Keratinocyte (primary cell): ENCODE results near the gene CAVIN1. TPM values are rescaled to one million over a fixed set of nuclear protein-coding genes. Genes with fewer than 3 reads are reported as not detected.

Experiments used
- DNase-seq: peaks from one replicate; pipeline ENCODE4 v3.0.0-alpha.2; 2011; ENCODE audit warnings: low read depth, missing footprints, low spot score
- FAIRE-seq: peaks from 2 replicates; lab custom pipeline; 2011; peaks lifted over from hg19 to GRCh38; lab: Jason Lieb, UNC
- H2AFZ ChIP-seq: 2 replicates; pipeline ENCODE4 v1.6.0; 2012; ENCODE audit warnings: low read length, control low read depth, inconsistent platforms; ENCODE audit not compliant: control insufficient read depth
- H3K27ac ChIP-seq: 2 replicates; pipeline ENCODE4 v1.5.1; 2011; ENCODE audit warnings: low read length; ENCODE audit not compliant: control insufficient read depth, insufficient read depth
- H3K27me3 ChIP-seq: 3 replicates; pipeline ENCODE4 v1.6.0; 2011; ENCODE audit warnings: low read length; ENCODE audit not compliant: control insufficient read depth, insufficient read depth; ENCODE audit errors: extremely low read depth
- H3K36me3 ChIP-seq, 2 experiments: 2 replicates in 1 of 2; 3 replicates in 1 of 2; pipeline ENCODE4 v1.5.1; 2011; ENCODE audit warnings: low read length in 2 of 2, mild to moderate bottlenecking in 1 of 2; ENCODE audit not compliant: control insufficient read depth in 2 of 2, insufficient read depth in 2 of 2; ENCODE audit errors: extremely low read depth in 1 of 2
- H3K4me1 ChIP-seq: 3 replicates; pipeline ENCODE4 v1.5.1; 2011; ENCODE audit warnings: low read length; ENCODE audit not compliant: control insufficient read depth, insufficient read depth; ENCODE audit errors: extremely low read depth
- H3K4me2 ChIP-seq: 3 replicates; pipeline ENCODE4 v1.6.0; 2011; ENCODE audit warnings: low read depth, low read length; ENCODE audit not compliant: control insufficient read depth, insufficient read depth; ENCODE audit errors: extremely low read depth
- H3K4me3 ChIP-seq, 3 experiments: fragments of 200-600 bp in 1 of 3; sonication (generic) in 1 of 3; 2 replicates in 2 of 3; 3 replicates in 1 of 3; pipeline ENCODE4 v1.5.1; 2011 to 2016; ENCODE audit warnings: low read length in 3 of 3, mild to moderate bottlenecking in 3 of 3, control low read depth in 2 of 3, inconsistent platforms in 1 of 3, low read depth in 1 of 3, mixed read lengths in 1 of 3, mixed run types in 1 of 3, moderate library complexity in 1 of 3; ENCODE audit not compliant: control insufficient read depth in 2 of 3, insufficient read depth in 2 of 3; ENCODE audit errors: extremely low read depth in 1 of 3
- H3K79me2 ChIP-seq: 2 replicates; pipeline ENCODE4 v1.6.0; 2012; ENCODE audit warnings: low read length; ENCODE audit not compliant: control insufficient read depth, insufficient read depth
- H3K9ac ChIP-seq: 3 replicates; pipeline ENCODE4 v1.6.0; 2011; ENCODE audit warnings: low read length; ENCODE audit not compliant: control insufficient read depth, insufficient read depth; ENCODE audit errors: extremely low read depth
- H3K9me1 ChIP-seq: 3 replicates; pipeline ENCODE4 v1.6.0; 2011; ENCODE audit warnings: low read length; ENCODE audit not compliant: control insufficient read depth, insufficient read depth; ENCODE audit errors: extremely low read depth
- H3K9me3 ChIP-seq: 2 replicates; pipeline ENCODE4 v1.5.1; 2012; ENCODE audit warnings: low read depth, low read length; ENCODE audit not compliant: control insufficient read depth
- H4K20me1 ChIP-seq: 3 replicates; pipeline ENCODE4 v1.6.0; 2011; ENCODE audit warnings: low read length; ENCODE audit not compliant: control insufficient read depth, insufficient read depth; ENCODE audit errors: extremely low read depth
- CTCF ChIP-seq, 3 experiments: IDR thresholded peaks in 1 of 3; conservative IDR thresholded peaks in 1 of 3; optimal IDR thresholded peaks in 1 of 3; 2 replicates in 2 of 3; 3 replicates in 1 of 3; pipeline versions ENCODE3 to v1.5.1; 2011; ENCODE audit warnings: low read length in 3 of 3, mild to moderate bottlenecking in 3 of 3, moderate library complexity in 2 of 3, control low read depth in 1 of 3, inconsistent platforms in 1 of 3; ENCODE audit not compliant: insufficient read depth in 2 of 3; ENCODE audit errors: extremely low read depth in 1 of 3
- EZH2 ChIP-seq: IDR thresholded peaks from one replicate; pipeline ENCODE4 v1.6.1; 2012; ENCODE audit warnings: inconsistent platforms, mild to moderate bottlenecking, low read length, moderate library complexity
- dilution Hi-C: fragments of 300-500 bp; cut with MboI; formaldehyde crosslinking; loops from one replicate; pipeline ENCODE4 v1.7.0; 2020; ENCODE audit warnings: low sequenced_read_pairs; ENCODE audit not compliant: extremely low pct_ligation_motif_present
- polyA plus RNA-seq, 5 experiments: library from polyadenylated mRNA; depleted of rRNA in 3 of 5; stranded (reverse) in 3 of 5; stranded (forward) in 1 of 5; unstranded in 1 of 5; fragments of >200 nt; gene quantifications; 1 replicate in 1 of 5; 2 replicates in 3 of 5; 3 replicates in 1 of 5; pipeline versions ENCODE4 v1.2.1 to v1.2.3, GENCODE V29; 2011 to 2012; ENCODE audit warnings: missing spikeins in 2 of 5, low read depth in 1 of 5, low replicate concordance in 1 of 5

CAVIN1 gene
- polyA plus RNA-seq, 1 donor (not counting 4 experiments of a cell fraction or from before 2014, with no cell fraction given) = 172 TPM

- Histone ChIP-seq H2AFZ (peak within 1 kb of the TSS; percentile 93), H3K27ac (peak within 1 kb of the TSS; percentile 85)
- FAIRE-seq = peak; percentile 63
These were observed 34.5 kb downstream of the CAVIN1 start, which contains the start of gene STAT3 for GRCh38 chr17:42388381-42389134. TSS of gene STAT3 (minus strand) at chr17:42388442. CDS start at chr17:42348516, 39,926 bp downstream.

GRCh38 chr17:42387661-42388380, 35.2 kb downstream of the CAVIN1 start:
- H3K4me1 ChIP-seq = peaks cover 15% of the 10 kb centered on the region
- no peaks in the 10 kb centered on the region for H3K27me3 ChIP-seq
- peak overlapping the region; percentile 72 for H3K27ac ChIP-seq
- H3K4me2 ChIP-seq = peak overlapping the region; percentile 100
- H4K20me1 ChIP-seq = peaks cover 4% of the 10 kb centered on the region
- DNase-seq (no peak), FAIRE-seq (no peak)
- H2AFZ ChIP-seq = peak overlapping the region; percentile 65
- TF ChIP-seq CTCF (optimal IDR thresholded peaks at IDR 0.05 in 1 of 3, IDR thresholded peaks at IDR 0.05 in 1 of 3, conservative IDR thresholded peaks at IDR 0.05 in 1 of 3; ENCODE audit: extremely low read depth in 1 of 3, insufficient read depth in 2 of 3, low read length in 3 of 3) (no peak), EZH2 (no peak)
- peaks cover 48% of the 10 kb centered on the region for H3K79me2 ChIP-seq
- no peaks in the 10 kb centered on the region for H3K36me3 ChIP-seq
- dilution Hi-C loops = no loop called here
- no peaks in the 10 kb centered on the region for H3K9me3 ChIP-seq
- H3K4me3 ChIP-seq = peak overlapping the region; percentile 92 to 96 (median 92)
- H3K9ac ChIP-seq = peak overlapping the region; percentile 83
- no peaks in the 10 kb centered on the region for H3K9me1 ChIP-seq

More at GRCh38 chr17:42388381-42389134, 34.5 kb downstream of the CAVIN1 start, which contains the start of gene STAT3:
- peak; percentile 99 for DNase-seq
- peak within 1 kb of the TSS; percentile 92 to 96 (median 92) for H3K4me3 ChIP-seq
- no peaks in the 10 kb centered on the region for H3K9me1 ChIP-seq
- no peaks in the 10 kb centered on the region for H3K9me3 ChIP-seq
- dilution Hi-C loops = no loop called here
- TF ChIP-seq EZH2 (no peak), CTCF (optimal IDR thresholded peaks at IDR 0.05 in 1 of 3, IDR thresholded peaks at IDR 0.05 in 1 of 3, conservative IDR thresholded peaks at IDR 0.05 in 1 of 3; ENCODE audit: extremely low read depth in 1 of 3, insufficient read depth in 2 of 3, low read length in 3 of 3) (peak in 1 of 3 experiments; percentile 33)
- H4K20me1 ChIP-seq = peaks cover 4% of the 10 kb centered on the region
- no peaks in the 10 kb centered on the region for H3K27me3 ChIP-seq
- H3K79me2 ChIP-seq = peaks cover 41% of the 10 kb centered on the region
- H3K9ac ChIP-seq = peak within 1 kb of the TSS; percentile 83
- H3K36me3 ChIP-seq = no peaks in the 10 kb centered on the region
- peak within 1 kb of the TSS; percentile 100 for H3K4me2 ChIP-seq
- H3K4me1 ChIP-seq = peaks cover 15% of the 10 kb centered on the region
